22Rv1 (cell line): ENCODE measurements around the gene LRRC8E.

Experiments used
- CTCF ChIP-seq: fragments of 450-650 bp; IDR thresholded peaks from 2 replicates; pipeline ENCODE4 v1.5.1; 2017; ENCODE audit warnings: mild to moderate bottlenecking
- ZFX ChIP-seq: fragments of 450-650 bp; IDR thresholded peaks from 2 replicates; pipeline ENCODE4 v1.6.1; 2017; ENCODE audit warnings: antibody characterized with exemption, borderline replicate concordance

DNA sequence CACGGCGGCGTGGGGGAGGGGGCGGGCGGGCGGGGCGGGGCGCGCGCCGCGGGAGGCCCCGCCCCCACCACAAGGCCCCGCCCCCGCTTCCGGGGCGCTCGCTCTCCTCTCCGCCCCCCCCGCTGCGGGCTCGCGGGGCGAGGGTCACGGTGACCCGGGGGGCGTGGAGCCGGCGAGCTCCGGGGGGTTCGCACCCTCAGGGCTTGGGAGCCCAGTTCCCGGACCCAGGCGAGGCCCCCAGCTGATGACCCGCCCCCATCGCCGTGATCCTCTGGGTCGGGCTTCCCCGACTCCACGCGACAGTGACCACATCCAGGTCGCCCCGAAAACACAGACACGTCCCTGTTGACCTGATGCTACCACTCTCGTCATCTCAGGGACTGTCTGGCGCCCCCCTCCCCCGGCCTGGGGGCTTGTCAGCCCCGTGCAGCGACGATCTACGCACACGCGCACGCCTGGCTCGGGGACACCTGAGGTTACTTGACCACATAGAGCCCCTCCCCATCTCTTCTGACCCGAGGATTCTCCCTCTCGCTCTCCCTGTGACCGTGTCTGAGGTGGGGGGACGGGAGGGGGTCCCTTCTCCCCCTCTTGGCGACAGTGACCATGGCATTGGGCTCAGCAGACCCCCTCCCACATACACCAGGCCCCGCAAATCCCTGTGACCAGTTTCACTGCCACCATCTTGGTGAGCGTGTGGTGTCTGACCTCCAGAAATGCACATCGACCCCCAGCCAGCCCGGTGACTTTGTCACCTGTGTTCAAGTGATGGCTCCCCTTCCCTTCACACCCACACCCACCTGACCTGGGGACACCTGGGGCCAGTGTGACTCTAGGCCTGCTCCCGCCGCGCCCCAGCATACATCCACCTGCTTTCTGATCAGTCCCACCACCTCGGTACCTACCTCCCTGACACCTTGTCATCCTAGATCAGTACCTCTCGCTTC is 16.0 kb downstream of the LRRC8E start:
- no peak for TF ChIP-seq CTCF
- TF ChIP-seq ZFX, result no peak
